Pulmonary artery endothelial cell (primary cell): Measurements from ENCODE around the gene SLC2A3. TPM values are rescaled to one million over a fixed set of nuclear protein-coding genes. Genes with fewer than 3 reads are reported as not detected.

ENCODE experiments used
- total RNA-seq: library from RNA; depleted of rRNA; stranded (reverse); fragments of >200 nt; gene quantifications from 2 replicates; pipeline ENCODE4 v1.2.3, GENCODE V29; 2014

The SLC2A3 gene
- total RNA-seq, 1 donor from 2014 or later: 36.9 TPM

Other genes starting within 250 kb of the SLC2A3 start
- gene GDF3, start 240.4 kb downstream of the SLC2A3 start, total RNA-seq: 0.13 TPM in 1 of 2 replicates, not detected in the other
- not detected in 2 replicates for gene DPPA3, start 224.8 kb downstream of the SLC2A3 start, total RNA-seq
- not detected in 2 replicates for gene CLEC4C, start 188.8 kb downstream of the SLC2A3 start, total RNA-seq
- not detected in 2 replicates for gene NANOGNB, start 171.0 kb downstream of the SLC2A3 start, total RNA-seq
- gene NANOG, start 146.8 kb downstream of the SLC2A3 start, total RNA-seq: not detected in 2 replicates
- gene SLC2A14, start 63.3 kb downstream of the SLC2A3 start, total RNA-seq: not detected in 2 replicates
- gene FOXJ2, start 96.5 kb upstream of the SLC2A3 start, total RNA-seq: 3.9 and 4.2 TPM in 2 replicates
- gene C3AR1, start 130.2 kb upstream of the SLC2A3 start, total RNA-seq: 0.26 and 0.28 TPM in 2 replicates
- gene NECAP1, start 146.1 kb upstream of the SLC2A3 start, total RNA-seq: 32.8 and 54.9 TPM in 2 replicates
- 0.13 TPM in 1 of 2 replicates, not detected in the other for gene CLEC4A, start 187.4 kb upstream of the SLC2A3 start, total RNA-seq
- under 0.01 TPM in 1 of 2 replicates, not detected in the other for gene ZNF705A, start 220.8 kb upstream of the SLC2A3 start, total RNA-seq